ENCODE measurements around the gene NAV2.
A peak's percentile ranks its signal among the peaks of the same experiment; 100 is the strongest.

- peak in 1 of 12 donors; percentile 10 for TF ChIP-seq CTCF (IDR thresholded peaks at IDR 0.05)
- TF ChIP-seq POLR2A (IDR thresholded peaks at IDR 0.05), result no peak
These were observed 287.9 kb downstream of the NAV2 start for GRCh38 chr11:20000351-20001134.
